ENCODE results near the gene KCNIP3.
"Not testable (repeated sequence)": the region's sequence is repeated elsewhere in the genome, so short reads cannot be mapped to it uniquely, and the experiment has no call there.

The KCNIP3 gene

GRCh38 chr2:95393901-95394300 lies 96.8 kb downstream of the KCNIP3 start:
- no peak for TF ChIP-seq CTCF (IDR thresholded peaks at IDR 0.05; ENCODE audit: low read depth, low read length)
- no peak overlapping the region for H3K4me3 ChIP-seq (ENCODE audit: low read depth, low read length)

- H3K4me3 ChIP-seq (ENCODE audit: low read depth, low read length): no peak overlapping the region
- TF ChIP-seq CTCF (IDR thresholded peaks at IDR 0.05; ENCODE audit: low read depth, low read length): no peak
Observed at GRCh38 chr2:95399061-95399460, 101.9 kb downstream of the KCNIP3 start.

GRCh38 chr2:95401480-95401879 lies 104.3 kb downstream of the KCNIP3 start:
- no peak for TF ChIP-seq CTCF (IDR thresholded peaks at IDR 0.05; ENCODE audit: low read depth, low read length)
- peak overlapping the region; percentile 78 for H3K4me3 ChIP-seq (ENCODE audit: low read depth, low read length)

GRCh38 chr2:95402004-95402369 lies 104.8 kb downstream of the KCNIP3 start:
- H3K4me3 ChIP-seq (ENCODE audit: low read depth, low read length): peak overlapping the region; percentile 78

GRCh38 chr2:95402370-95403203 lies 105.4 kb downstream of the KCNIP3 start, which contains the start of gene FAHD2A:
Gene FAHD2A, plus strand, starts transcription at chr2:95402708. Its CDS starts 2,851 bp downstream, at chr2:95405559.
- peak within 1 kb of the TSS; percentile 78 for H3K4me3 ChIP-seq (ENCODE audit: low read depth, low read length)
- no peak for TF ChIP-seq CTCF (IDR thresholded peaks at IDR 0.05; ENCODE audit: low read depth, low read length)

GRCh38 chr2:95403204-95403721 lies 106.1 kb downstream of the KCNIP3 start:
- peak; percentile 29; the same call in 1 of the 2 replicates for TF ChIP-seq CTCF (IDR thresholded peaks at IDR 0.05; ENCODE audit: low read depth, low read length)

GRCh38 chr2:95403824-95404223 lies 106.7 kb downstream of the KCNIP3 start:
- peak overlapping the region; percentile 78 for H3K4me3 ChIP-seq (ENCODE audit: low read depth, low read length)

More at GRCh38 chr2:95403204-95403721, 106.1 kb downstream of the KCNIP3 start:
- H3K4me3 ChIP-seq (ENCODE audit: low read depth, low read length): peak overlapping the region; percentile 78

- not testable (repeated sequence) for H3K4me3 ChIP-seq (ENCODE audit: low read depth, low read length)
Observed at GRCh38 chr2:95404676-95405075, 107.5 kb downstream of the KCNIP3 start.

- not testable (repeated sequence) for H3K4me3 ChIP-seq (ENCODE audit: low read depth, low read length)
Observed at GRCh38 chr2:95411239-95411638, 114.1 kb downstream of the KCNIP3 start.

All from WI38 (cell line).